Subcutaneous adipose tissue (tissue), 4 donors: ENCODE measurements around the gene CRHBP. TPM values are rescaled to one million over a fixed set of nuclear protein-coding genes. Genes with fewer than 3 reads are reported as not detected.

Experiments
- CTCF ChIP-seq: fragments of 450-650 bp; IDR thresholded peaks from one replicate; pipeline ENCODE4 v1.5.1; 2016; ENCODE audit warnings: low read depth, mild to moderate bottlenecking, control low read depth, antibody characterized with exemption, moderate library complexity
- total RNA-seq, 4 donors: library from RNA; depleted of rRNA; stranded (reverse); fragments of >200 nt; gene quantifications; one replicate each; pipeline ENCODE4 v1.1.0, GENCODE V29; 2016

The CRHBP gene
- total RNA-seq, 4 donors from 2014 or later = 2.0 to 16.4 (median 3.9) TPM

GRCh38 chr5:76986825-76987526 lies 34.1 kb downstream of the CRHBP start:
- TF ChIP-seq CTCF = no peak

DNA sequence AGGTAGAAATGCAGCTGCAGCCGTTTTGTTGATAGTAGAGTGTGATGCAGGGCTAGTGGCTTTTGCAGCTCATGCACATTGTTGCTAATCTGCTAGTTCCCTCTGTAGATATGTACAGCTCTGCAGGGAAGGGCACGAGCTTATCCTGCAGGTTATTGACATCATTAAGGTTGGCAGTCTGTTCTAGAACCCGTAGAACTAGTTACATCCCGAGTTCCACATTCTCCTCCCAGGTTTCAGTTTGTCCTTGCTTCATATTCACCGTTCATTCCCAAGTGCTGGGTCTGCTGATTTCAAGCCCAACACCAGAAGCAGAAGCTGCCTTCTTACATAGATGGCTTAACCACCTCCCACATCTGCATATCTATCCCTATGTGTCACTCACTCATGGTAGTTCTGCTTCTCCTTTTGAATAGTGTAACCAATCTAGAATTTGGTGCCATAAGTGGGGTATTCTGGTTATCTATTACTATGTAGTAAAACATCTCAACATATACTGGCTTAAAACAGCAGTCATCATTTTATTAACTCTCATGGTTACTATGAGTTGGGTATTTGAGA lies 38.1 kb downstream of the CRHBP start:
- TF ChIP-seq CTCF = no peak

GRCh38 chr5:76994337-76994736 lies 41.5 kb downstream of the CRHBP start:
- no peak for TF ChIP-seq CTCF

DNA sequence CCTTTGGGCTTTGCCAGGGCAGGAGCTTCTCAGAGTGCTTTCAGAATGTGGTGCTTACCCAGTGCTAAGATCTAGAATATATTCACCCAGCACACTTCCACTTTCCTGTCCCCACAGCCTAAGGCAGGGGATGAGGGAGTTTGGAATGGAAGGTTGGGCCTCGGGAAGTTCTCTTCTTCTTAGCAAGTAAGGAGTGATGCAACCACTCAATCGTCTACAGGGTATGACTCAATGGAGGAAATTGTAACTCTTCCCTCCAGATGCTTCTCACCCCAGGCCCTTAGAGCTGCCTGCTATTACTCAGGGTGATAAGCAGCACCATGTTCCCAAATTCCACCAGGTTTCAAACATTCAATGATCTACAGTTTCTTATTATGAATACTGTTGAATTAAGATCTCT lies 46.6 kb downstream of the CRHBP start:
- no peak for TF ChIP-seq CTCF

DNA sequence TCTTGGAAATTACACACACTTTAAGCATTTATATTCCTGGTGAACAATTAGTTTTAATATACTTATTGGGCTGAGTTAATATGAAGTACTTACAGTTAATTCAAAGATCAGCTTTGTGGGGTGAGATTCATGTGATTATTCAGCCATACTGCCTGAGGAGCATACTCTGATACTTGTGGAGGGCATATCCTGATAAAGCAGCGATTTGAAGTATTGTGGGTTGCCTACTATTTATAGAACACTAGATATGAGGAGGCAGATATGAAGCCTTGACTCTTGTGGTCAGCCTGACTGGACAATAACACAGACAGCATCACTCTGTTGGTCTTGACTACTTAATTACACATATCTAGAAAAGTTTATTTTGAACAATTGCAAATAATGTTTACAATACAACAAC lies 50.4 kb downstream of the CRHBP start:
- no peak for TF ChIP-seq CTCF

GRCh38 chr5:77006124-77006523 lies 53.3 kb downstream of the CRHBP start:
- no peak for TF ChIP-seq CTCF

- no peak for TF ChIP-seq CTCF
Measured at GRCh38 chr5:77008413-77008812, 55.6 kb downstream of the CRHBP start.
